T-helper 1 cell treated with Interleukin-12 subunit alpha and Interleukin-12 subunit beta and Interleukin-4 antibody, amounts not matched to agents 30 ng/mL and 1 ng/mL, for 36 hours (primary cell): Measurements from ENCODE around the gene COL27A1. TPM values are rescaled to one million over a fixed set of nuclear protein-coding genes. Genes with fewer than 3 reads are reported as not detected.

Experiments used
- intact Hi-C: fragments of 100-400 bp; cut with micrococcal nuclease; formaldehyde crosslinking; loops from one replicate; pipeline ENCODE4 v1.15.1; 2024
- total RNA-seq: library from RNA; stranded (reverse); gene quantifications from 2 replicates; pipeline ENCODE4 v1.2.3, GENCODE V29; 2022

COL27A1 gene
- total RNA-seq, 1 donor from 2014 or later, result 1.2 TPM

DNA sequence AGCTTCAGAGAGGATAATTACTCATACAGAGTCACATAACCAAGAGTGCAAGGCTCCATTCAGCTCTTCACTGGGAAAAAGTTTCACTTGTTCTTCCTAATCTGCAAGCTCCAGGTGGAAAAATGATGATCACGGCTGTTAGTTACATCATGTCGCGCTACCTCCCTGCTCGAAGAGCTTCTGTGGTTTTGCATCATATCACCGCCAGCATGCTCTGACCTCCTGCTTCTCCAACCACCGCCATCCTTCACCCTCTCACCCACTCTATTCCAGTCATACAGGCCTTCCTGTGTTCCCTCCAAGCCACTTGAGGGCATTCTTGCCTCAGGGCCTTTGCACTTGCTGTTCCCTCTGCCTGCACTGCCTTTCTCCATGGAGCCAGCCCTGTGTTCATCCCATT lies 47.1 kb downstream of the COL27A1 start:
- intact Hi-C loops, result no loop called here

DNA sequence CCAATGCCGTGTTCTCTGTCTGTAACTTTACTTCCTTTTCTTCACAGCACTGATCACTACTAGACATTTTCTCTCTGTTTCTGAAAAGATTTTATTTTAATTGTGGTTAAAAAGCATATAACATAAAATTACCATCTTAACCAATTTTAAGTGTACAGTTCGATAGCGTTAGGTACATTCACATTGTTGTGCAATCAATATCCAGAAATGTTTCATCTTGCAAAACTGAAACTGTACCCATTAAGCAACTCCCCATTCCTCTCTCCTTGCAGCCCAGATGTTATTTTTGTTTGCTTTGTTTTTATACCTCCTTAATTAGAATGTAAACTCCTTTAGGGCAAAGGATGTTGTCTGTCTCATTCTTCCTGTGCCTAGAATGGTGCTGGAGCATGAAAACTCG lies 47.5 kb downstream of the COL27A1 start:
- intact Hi-C loops, result no loop called here

DNA sequence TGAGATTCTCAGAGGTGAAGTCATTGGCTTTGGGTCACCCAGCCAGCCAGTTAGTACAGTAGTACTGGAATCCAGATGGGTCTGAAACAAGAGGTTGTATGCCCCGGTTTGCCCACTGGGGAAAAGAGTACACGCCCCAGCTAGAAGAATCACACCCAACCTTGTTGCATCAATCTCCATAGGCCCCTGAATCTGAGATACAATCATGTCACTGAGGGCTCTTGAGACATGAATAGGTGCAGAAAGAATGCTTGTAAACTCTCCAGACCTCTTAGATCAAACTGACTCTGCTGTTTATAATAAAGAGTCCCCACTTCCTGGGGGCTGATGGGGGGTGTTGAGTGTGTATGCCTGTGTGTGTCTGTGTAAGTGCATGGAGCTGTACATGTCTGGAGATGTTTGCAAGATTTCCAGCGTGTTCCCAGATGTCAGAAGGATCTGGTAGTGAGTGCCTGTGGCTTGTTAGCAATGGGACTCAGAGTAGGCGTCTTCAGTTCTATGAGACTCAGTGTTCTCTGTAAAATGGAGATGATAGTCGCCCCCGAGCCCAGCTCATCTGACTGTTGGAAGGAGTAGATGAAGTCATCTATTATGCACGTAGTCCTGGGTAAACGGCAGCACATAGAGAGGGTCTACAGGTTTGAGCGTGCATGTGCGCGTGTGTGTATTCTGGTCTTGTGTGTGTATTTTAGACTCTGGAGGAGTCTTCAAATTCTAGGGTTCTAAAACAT lies 48.2 kb downstream of the COL27A1 start:
- intact Hi-C loops, result no loop called here

DNA sequence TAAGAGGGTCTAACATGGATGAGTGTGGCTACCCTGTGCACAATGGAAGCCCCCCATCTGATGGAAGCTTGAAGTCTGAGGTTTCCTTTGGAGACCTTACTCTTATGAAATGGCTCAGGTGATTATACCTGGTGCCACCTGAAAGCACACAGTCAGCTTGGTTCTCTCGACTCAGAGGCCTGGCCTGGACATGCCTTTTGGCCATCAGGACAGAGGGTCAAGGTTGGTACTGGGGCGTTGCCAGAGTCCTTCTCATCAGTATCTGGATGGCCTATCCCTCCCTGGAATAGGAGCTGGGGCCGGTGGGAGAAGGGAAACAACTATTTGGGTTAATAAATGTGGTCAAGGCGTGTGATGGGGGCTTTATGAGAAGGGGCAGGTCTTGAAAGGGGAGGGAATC lies 48.9 kb downstream of the COL27A1 start:
- intact Hi-C loops, result no loop called here

DNA sequence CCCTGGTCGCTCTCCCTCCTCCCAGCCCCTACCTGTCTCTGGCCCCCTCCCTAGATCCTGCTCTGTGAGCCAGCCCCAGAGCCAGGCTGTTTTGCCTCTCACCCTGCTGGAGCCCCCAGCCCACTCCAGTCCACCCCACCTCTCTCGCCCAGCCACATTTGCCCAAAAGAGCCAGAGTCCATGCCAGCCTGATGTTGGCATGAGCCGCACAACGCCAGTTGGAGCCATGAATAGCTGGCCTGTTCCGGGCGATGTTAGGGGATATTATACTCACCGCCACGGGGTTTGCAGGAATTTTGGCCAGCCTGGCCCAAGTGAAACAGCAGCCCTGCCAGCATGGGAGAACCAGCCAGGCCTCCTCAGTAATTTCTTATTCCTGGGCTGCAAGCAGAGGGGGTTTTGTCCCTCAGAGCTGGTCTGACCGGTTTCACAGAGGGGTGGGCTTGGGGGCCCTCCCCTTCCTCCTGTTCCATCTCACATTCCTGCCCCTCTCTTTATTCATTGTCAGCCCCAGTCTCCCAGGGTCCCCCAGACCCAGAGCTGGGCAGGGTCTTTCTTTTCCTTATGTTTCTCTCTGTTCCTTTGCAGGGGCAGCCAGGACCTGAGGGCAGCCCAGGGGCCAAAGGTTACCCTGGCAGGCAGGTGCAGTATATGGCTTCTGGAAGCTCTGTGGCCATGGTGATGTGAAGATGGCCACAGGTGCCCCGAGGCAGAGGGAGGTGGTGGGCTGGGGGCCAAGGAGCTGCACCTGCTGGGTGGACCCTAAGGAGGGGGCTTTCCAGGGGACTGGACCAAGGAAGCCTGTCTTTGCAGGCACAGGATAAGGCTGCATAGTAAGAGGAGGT lies 50.1 kb downstream of the COL27A1 start:
- intact Hi-C loops, result no loop called here

DNA sequence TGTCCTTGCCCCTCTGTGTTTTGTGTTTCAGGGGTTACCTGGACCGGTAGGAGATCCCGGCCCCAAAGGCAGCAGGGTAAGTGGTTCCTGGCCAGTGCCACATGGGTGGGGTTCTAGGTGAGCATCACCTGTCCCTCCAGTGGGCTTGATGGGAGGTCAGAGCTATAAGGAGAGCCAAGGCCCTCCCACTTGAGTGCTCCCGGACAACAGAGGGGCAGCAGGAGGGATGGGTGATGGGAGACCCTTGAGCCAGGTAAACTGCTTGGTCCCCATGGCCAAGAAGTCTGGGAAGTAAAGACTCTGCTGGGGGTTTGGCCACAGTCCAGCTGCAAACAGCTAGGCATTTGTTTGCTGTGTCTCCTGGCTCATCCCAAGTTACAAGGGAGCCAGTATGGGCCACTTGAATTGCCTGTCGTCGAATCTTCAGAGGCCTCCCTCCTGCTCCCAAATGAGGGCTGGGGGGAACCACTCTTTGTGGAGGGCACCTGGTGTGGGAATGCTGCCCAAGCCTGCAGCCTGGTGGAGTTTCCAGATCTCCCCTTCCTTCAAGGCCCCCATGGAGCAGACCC lies 51.0 kb downstream of the COL27A1 start:
- intact Hi-C loops, result no loop called here

DNA sequence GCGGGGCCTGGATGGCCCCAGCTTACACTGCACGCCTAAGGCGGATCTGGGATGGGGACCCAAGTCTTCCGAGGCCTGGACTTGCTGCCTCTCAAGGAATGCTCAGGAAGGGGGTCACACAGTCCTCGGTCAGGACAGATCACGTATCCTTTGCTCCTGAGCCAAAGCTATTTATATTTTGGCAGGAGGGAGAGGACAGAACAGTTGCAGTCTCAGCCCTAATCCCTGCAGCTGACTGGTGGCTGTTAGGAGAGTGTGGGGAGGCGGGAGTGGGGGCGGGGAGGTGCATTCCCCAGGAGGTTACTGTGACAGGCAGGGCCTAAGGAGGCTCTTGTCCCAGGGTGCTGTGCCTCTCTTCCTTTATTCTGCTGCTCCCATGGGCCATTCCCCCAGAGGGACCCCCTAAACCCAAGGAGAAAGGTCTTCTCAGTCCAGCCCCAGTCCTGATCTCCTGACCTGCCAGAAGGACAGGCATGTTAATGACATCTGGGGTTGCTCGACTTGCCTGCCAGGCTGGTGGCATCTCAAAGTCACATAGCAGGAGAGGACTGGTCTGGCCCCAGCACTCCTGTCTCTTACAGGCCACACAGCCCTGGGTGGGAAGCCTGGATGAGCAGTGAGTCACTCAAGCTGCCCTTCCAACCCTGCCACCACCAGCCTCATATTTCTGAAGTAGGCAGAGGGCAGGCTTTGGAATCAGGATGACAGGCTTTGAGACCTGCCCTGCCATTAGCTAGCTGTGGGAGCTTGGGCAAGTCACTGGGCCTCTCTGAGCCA lies 51.9 kb downstream of the COL27A1 start:
- intact Hi-C loops, result no loop called here

DNA sequence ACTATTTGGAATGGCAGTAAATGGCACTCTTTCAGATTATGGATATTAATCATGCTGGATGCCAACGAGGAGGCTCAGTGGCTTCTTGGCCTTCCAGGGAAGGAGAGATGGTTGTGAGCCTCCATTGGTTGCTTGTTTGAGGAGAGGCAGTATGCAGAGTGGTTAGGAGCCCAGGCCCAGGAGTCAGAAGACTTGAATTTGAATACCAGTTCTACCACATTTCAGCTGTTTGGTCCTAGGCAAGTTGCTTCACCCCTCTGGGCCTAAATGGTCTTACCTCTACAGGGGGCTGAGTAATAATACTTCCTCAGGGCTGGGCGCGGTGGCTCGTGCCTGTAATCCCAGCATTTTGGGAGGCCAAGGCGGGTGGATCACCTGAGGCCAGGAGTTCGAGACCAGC lies 52.5 kb downstream of the COL27A1 start:
- intact Hi-C loops, result no loop called here

DNA sequence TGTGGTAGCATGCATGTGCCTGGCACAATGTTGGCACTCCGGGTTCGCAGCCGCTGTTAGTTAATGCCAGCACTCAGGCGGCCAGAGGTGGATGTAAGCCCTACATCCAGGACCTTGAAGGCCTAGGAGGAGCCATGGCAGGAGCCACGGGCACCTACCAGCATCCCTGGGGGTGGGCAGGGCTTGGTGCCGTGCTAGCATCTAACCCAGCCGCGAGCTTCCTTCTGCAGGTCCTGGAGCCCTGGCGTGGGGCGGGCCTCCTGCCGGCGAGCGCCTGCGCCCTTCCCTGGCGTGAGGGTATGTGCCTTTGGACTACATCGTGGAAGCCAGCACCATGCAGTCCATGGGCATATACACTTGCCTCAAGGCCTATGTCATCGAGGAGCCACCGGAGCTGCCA lies 53.8 kb downstream of the COL27A1 start:
- intact Hi-C loops, result no loop called here

DNA sequence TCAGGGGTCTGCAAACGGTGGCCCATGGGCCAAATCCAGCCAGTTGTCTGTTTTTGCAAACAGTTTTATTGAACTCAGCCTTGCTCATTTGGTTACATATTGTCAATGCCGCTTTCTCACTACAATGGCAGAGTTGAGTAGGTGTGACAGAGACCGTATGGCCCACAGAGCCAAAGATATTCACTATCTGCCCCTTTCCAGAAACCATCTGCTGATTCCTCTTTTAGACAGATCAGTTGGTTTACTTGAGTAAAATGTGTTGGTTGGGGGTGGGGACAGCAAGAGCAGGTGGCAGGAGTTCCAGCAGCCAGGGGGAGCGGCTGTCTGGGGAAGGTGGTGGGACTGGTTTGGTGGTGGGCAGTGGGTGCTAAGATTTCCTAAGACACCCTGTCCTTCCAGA lies 54.8 kb downstream of the COL27A1 start:
- intact Hi-C loops, result no loop called here

DNA sequence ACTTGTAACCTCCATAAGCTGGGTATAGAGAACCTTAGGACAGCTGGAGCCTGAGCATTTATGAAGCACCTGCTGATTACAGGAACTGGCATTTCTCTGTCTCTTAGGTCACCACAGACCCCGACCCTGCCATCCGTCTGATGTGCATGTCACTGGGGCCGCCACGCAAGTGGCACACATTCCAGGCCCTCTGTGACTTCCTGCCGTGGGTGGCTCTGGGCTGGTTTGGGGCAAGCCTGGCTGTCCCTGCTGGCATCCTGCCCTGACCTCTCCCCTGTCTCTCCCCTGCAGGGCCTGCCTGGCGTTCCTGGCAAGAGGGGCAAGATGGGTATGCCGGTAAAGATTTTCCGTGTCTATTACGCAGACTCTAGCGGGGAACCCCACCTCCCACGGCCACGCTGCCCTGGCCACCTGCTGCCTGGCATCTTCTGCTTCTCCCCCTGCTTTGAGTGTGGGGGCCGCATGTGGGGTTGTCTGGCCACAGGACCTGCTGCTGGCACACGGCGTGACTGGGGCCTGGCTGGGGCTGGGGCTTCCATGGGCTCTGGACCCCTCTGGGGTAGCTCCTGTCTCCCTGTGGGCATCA lies 55.4 kb downstream of the COL27A1 start:
- intact Hi-C loops, result no loop called here

DNA sequence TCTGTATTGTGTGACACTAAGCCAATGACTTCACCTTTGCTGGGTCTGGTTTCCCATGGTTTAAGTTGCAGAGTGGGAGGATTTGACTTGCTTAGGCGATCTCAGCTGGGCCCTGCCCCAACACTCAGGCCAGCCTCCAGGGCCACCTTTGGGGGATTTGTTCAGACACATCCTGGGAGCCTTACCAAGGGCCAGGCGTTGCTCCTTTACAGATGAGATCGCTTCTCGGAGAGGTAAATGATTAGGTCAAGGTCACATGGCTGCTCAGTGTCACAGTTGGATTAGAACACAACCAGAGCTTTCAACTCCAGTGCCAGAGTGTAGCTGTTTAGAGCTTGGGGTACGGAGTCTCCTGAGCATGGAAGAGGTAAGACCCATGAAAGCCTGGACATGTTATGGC lies 57.5 kb downstream of the COL27A1 start:
- intact Hi-C loops, result no loop called here

DNA sequence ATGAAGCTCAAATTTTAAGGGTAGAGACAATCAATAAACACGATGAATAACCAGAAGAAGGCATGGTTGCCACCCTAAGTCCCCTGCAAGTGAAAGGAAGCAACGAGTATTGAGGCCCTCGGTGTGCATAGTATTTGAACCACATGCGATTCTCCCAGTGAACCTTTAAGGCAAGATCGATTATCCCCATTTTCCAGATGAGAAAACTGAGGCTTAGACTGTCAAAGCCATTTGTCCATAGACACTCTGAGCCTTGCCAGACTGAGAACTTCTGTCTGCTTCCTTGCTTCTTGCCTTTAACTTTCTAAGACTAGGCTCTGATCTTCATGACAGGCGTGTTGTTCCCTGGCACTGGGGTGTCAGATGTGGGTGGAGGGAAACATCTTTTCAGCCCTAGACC lies 58.2 kb downstream of the COL27A1 start:
- intact Hi-C loops, result no loop called here

DNA sequence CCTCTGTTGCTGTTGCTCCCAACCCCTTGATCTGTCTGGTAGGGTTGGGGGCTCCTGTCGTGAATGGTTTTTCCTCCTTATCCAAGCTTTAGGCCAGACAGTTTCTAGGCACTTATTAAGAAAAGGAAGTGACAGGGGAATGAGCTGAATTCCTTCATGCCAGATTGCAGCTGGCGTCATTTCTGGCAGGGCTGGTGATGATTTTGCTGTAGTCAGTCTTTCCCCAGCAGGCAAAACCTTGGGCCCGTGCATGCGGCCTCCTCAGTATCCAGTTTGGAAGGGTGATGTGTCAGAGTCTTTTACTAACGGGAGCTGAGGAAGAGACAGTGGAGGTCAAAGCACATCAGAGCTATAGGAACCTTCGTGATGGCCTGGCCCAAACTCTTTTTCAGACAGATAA lies 58.8 kb downstream of the COL27A1 start:
- intact Hi-C loops, result no loop called here

DNA sequence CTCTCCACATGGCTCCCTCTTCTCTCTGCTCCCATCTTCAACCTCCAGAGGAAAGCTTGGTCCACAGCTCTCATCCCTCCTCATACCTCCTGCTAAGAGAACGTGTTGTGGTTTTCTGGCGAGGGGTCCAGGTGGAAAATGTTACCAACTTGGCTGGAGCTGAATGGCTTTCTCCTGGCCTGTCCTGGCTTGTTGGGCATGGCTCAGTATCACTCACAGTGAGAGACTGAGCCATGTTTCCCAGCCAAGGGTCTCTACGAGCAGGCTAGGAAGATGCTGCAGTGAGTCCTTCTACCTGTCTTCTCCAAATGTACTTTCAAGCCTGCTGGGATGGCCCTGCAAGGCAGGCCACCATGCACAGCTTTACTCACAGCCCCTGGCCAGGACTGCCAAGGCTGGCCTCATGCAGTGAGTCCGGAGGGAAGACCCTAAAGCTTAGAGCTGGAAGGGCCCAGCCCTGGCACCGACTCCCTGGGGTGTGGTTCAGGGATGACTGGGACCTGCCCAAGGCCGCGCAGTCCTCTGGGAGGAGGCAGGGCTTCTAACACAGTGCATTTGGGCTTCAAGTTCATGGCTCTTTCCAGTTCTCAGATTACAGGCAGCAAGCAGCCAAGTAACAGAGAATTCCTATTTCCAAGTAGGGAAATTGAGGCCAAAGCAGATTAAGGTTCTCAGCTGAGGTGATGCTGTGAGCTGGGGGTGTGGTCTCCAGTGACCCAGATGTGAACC lies 59.5 kb downstream of the COL27A1 start:
- intact Hi-C loops, result no loop called here

DNA sequence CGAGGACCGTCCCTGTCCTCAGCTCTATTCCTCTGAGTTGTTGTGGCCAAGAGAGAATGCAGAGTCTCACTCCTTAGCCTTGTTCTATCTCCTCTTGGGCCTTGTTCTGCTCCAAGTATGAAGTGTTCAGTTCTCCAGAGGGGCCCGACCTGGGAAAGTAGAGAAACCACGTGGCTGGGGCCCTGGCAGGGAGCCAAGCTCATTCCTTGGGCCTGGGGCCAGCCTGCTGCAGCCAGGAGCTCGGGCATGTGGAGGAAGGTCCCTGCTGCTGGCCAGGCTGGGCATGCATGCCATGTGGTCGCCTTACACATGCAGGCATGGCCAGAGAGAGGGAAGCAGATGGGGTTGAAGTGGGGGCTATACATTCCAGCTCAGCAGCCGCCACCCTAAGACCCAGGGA lies 60.7 kb downstream of the COL27A1 start:
- intact Hi-C loops, result no loop called here

DNA sequence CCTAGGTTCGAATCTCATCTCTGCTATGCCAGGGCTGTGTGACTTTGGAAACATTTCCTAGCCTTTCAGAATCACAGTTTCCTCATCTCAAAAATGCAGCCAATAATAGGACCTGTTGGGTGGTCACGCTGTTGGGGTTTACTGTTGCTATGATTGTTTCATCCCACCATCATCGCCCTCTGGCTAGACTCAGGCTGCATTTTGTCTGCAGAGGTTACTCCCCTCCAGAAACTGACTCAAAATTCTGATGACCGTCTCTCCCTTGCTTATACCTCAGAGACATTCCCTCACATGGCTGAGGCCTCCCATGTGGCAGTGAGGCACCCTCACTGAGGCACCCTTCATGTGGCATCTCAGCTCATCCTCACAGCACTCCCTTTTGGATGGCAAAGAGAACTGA lies 61.6 kb downstream of the COL27A1 start:
- intact Hi-C loops, result no loop called here

DNA sequence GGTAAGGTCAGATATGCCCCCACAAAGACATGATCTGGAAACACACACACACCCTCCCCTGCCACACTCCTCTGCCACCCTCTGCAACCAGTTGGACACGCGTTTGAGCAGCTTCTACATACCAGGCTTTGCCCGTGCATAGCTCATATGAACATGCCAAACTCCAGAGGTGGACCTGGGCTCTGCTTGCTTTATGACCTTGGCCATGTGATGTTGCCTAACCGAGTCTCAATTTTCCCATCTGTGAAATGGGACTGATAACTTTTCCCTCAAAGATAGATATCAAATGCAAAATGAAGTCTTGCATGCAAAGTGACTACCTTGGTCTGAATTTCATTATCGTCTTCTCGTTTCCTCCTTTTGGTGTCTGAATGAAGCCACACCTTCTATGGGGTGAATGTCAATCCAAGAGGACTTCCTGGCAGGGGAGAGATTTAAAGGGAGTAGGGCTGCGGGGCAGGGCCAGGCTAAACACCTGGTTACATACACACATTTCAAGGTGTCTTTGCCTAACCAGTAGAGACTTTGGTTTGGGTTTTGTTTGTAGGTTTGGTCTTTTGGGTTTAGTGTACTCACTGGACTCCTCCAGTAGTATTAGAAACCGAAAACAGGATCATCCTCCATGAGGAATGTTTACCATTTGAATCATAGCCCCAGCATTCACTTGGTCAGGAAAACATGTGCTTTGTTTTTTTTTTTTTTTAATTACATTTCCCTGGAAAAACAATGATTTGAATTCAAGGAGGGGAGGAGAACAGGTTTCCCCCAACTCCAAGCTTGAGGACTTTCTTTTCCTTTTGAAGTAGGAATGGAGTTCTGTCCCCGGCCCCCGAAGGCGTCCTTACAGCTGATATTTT lies 63.2 kb downstream of the COL27A1 start:
- intact Hi-C loops, result no loop called here

DNA sequence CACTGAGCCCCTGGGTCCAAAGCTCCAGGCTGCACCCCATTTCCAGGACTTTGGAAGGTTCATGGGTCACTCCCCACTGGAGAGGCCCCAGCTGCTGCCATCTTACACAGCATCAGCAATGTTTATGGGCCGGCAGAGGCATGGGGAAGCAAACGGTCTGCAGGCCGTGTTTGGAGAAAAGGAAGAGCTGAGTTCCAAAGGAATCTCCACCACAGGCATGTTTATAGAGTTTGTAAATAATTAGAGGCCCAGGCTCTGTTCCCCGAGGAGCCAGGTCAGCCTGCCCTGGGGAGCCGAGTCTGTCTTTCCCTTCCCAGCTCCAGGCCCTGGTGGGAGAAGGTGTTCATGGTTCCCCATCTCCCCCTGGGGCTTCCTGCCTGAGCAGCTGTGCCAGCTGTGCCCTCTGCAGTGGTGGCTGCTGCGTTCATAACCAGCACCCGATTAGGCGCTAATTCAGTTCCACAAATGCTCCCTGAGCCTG lies 64.8 kb downstream of the COL27A1 start:
- intact Hi-C loops, result no loop called here
